Heart left ventricle (tissue), 16 donors: ENCODE data around the gene PCDHGA12. TPM values are rescaled to one million over a fixed set of nuclear protein-coding genes. Genes with fewer than 3 reads are reported as not detected.
"Not testable (repeated sequence)": the region's sequence is repeated elsewhere in the genome, so short reads cannot be mapped to it uniquely, and the experiment has no call there.

Experiments used
- ATAC-seq, 4 donors: fragments of 200-7000 bp; cut with Tn5 transposase; one replicate each; pipeline ENCODE4 v1.9.1; 2020 to 2022; ENCODE audit warnings: moderate library complexity in 4 of 4, mild to moderate bottlenecking in 3 of 4, moderate number of reproducible peaks in 1 of 4
- DNase-seq, 5 donors: peaks; one replicate each; pipeline ENCODE4 v3.0.0-alpha.2; 2020
- H3K27ac ChIP-seq, 12 donors: fragments of 200-600 bp; sonication (generic) in 4 of 12; one replicate each; pipeline versions ENCODE4 v1.5.0 to v1.8.0; 2016 to 2022; ENCODE audit warnings: mild to moderate bottlenecking in 2 of 12
- H3K27me3 ChIP-seq, 9 donors: fragments of 200-600 bp; sonication (generic) in 2 of 9; one replicate each; pipeline versions ENCODE4 v1.5.1 to v1.8.0; 2016 to 2022; ENCODE audit warnings: mild to moderate bottlenecking in 3 of 9
- H3K36me3 ChIP-seq, 9 donors: fragments of 200-600 bp; sonication (generic) in 2 of 9; one replicate each; pipeline versions ENCODE4 v1.5.0 to v1.8.0; 2018 to 2022; ENCODE audit warnings: mild to moderate bottlenecking in 2 of 9
- H3K4me1 ChIP-seq, 12 donors: fragments of 200-600 bp; sonication (generic) in 4 of 12; one replicate each; pipeline versions ENCODE4 v1.5.0 to v1.8.0; 2016 to 2022; ENCODE audit warnings: mild to moderate bottlenecking in 3 of 12
- H3K4me3 ChIP-seq, 12 donors: fragments of 200-600 bp; sonication (generic) in 4 of 12; one replicate each; pipeline versions ENCODE4 v1.5.0 to v1.8.0; 2017 to 2022; ENCODE audit warnings: mild to moderate bottlenecking in 9 of 12, moderate library complexity in 4 of 12
- H3K9me3 ChIP-seq, 12 donors: fragments of 200-600 bp; sonication (generic) in 4 of 12; one replicate each; pipeline versions ENCODE4 v1.5.0 to v1.8.0; 2016 to 2022; ENCODE audit warnings: mild to moderate bottlenecking in 1 of 12
- WGBS, 4 donors: extraction: QIAGEN DNeasy Blood & Tissue Kit in 2 of 4; methylation state at CpG; one replicate each; pipeline versions ENCODE4 v1.1.5 to v1.1.7; 2013 to 2018; 5-methylcytosine and 5-hydroxymethylcytosine counted together
- intact Hi-C, 10 donors: fragments of 100-400 bp; cut with DNase I; formaldehyde crosslinking; loops; one replicate each; pipeline versions ENCODE4 v1.11.1 to v1.14.2; 2022
- polyA plus RNA-seq, 2 donors: library from polyadenylated mRNA; stranded (reverse); fragments of 200-250 nt; gene quantifications; one replicate each; pipeline ENCODE4 v1.2.3, GENCODE V29; 2013
- total RNA-seq, 9 donors: library from RNA; depleted of rRNA in 2 of 9; stranded (reverse); fragments of >200 nt in 2 of 9; fragmentation: NEBNext Ultra II Directional in 3 of 9; extraction: Animal tissue kit (Norgen Biotek cat#: 25700) in 3 of 9; gene quantifications; one replicate each; pipeline versions ENCODE4 v1.1.0 to v1.2.4, GENCODE V29; 2016 to 2023
- TF ChIP-seq, protein P1 (sequence below), 12 donors: fragments of 200-600 bp; sonication (generic) in 4 of 12; IDR thresholded peaks; one replicate each; pipeline versions ENCODE4 v1.5.0 to v1.8.0; 2018 to 2022; ENCODE audit warnings: antibody characterized with exemption in 12 of 12, mild to moderate bottlenecking in 5 of 12
- donor health status: ischemic (EF 13 %, LVEDD 7.1; RV severe dilation, severe dysfunction).
- donor health status: healthy with polysubstance abuse.
- donor health status: DM: no; HTN: yes; CAD: no.
- donor health status: DM: no; HTN: no; CAD: no.
- donor health status: ischemic (EF 25% LVEDD 6.9; RV normal size, moderate dysfunction).
- donor health status: ischemic (EF 25% LVEDD 5.7; RV mildly dilated, moderate dysfunction).
- donor health status: healthy.
- donor health status: DM: yes; HTN: yes; CAD: no.
- donor health status: ischemic (EF 35%, LVEDD 5.7; RV mildly dilated, moderate dysfunction).
- donor health status: nonischemic (EF 11% LVEDD 7.7; RV severe dilation, severe dysfunction).
- donor health status: DM: yes; HTN: yes; CAD: no.
- donor health status: PGD.
- donor health status: ischemic (EF 29% LVEDD 5.4; RV normal size, mild dysfunction).
- donor health status: nonischemic (EF 23%, LVEDD 6.1; RV moderate dilation, normal function).

The PCDHGA12 gene
- total and polyA plus RNA-seq, 11 donors: 3.2 to 15.5 (median 6.5) TPM

GRCh38 chr5:141413540-141414069, 16.7 kb upstream of the PCDHGA12 start:
- TF ChIP-seq, protein P1, sequence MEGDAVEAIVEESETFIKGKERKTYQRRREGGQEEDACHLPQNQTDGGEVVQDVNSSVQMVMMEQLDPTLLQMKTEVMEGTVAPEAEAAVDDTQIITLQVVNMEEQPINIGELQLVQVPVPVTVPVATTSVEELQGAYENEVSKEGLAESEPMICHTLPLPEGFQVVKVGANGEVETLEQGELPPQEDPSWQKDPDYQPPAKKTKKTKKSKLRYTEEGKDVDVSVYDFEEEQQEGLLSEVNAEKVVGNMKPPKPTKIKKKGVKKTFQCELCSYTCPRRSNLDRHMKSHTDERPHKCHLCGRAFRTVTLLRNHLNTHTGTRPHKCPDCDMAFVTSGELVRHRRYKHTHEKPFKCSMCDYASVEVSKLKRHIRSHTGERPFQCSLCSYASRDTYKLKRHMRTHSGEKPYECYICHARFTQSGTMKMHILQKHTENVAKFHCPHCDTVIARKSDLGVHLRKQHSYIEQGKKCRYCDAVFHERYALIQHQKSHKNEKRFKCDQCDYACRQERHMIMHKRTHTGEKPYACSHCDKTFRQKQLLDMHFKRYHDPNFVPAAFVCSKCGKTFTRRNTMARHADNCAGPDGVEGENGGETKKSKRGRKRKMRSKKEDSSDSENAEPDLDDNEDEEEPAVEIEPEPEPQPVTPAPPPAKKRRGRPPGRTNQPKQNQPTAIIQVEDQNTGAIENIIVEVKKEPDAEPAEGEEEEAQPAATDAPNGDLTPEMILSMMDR (IDR thresholded peaks at IDR 0.05): no peak
- DNase-seq: no peak
- Histone ChIP-seq H3K4me1 (peaks cover 0 to 9% (median 4%) of the 10 kb centered on the region in 12 donors), H3K36me3 (peaks cover 0 to 32% (median 0%) of the 10 kb centered on the region in 9 donors), H3K27ac (no peak overlapping the region), H3K27me3 (peaks cover 0 to 77% (median 0%) of the 10 kb centered on the region in 9 donors), H3K9me3 (peaks cover 0 to 100% (median 55%) of the 10 kb centered on the region in 12 donors), H3K4me3 (peak overlapping the region in 10 of 12 donors; percentile 10 to 49 (median 36))
- intact Hi-C loops: loop anchor here in 7 of 10 donors (2.0 to 10.0 kb wide), 6 partner anchors 49 to 147 kb away; partner anchors contain the start of genes PCDHGA5 (in 3 of the 7) and PCDHGA1 (in 1 of the 7)
- ATAC-seq: peak in 2 of 4 donors; percentile 16 to 25
- WGBS, 4 donors: 28 to 42% (median 33%) methylated on average over 19 to 25 of the region's 25 CpGs

DNA sequence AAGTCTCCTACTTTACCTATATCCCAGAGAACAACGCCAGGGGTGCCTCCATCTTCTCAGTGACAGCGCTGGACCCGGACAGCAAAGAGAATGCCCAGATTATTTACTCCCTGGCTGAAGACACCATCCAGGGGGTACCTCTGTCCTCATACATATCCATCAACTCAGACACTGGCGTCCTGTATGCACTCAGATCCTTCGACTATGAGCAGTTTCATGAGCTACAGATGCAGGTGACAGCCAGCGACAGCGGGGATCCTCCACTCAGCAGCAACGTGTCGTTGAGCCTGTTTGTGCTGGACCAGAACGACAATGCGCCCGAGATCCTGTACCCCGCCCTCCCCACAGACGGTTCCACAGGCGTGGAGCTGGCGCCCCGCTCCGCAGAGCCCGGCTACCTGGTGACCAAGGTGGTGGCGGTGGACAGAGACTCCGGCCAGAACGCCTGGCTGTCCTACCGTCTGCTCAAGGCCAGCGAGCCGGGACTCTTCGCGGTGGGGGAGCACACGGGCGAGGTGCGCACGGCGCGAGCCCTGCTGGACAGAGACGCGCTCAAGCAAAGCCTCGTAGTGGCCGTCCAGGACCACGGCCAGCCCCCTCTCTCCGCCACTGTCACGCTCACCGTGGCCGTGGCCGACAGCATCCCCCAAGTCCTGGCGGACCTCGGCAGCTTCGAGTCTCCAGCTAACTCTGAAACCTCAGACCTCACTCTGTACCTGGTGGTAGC, 15.6 kb upstream of the PCDHGA12 start:
- 47 to 60% (median 49%) methylated on average over 7 to 46 of the region's 46 CpGs for WGBS, 4 donors
- not testable (repeated sequence) for H3K27ac ChIP-seq, DNase-seq, ATAC-seq, H3K4me3 ChIP-seq
- peaks cover 0 to 11% (median 4%) of the 10 kb centered on the region in 12 donors for H3K4me1 ChIP-seq
- peaks cover 0 to 100% (median 55%) of the 10 kb centered on the region in 12 donors for H3K9me3 ChIP-seq
- peaks cover 0 to 36% (median 0%) of the 10 kb centered on the region in 9 donors for H3K36me3 ChIP-seq
- intact Hi-C loops: loop anchor here in 9 of 10 donors (5.0 to 10.0 kb wide), 8 partner anchors 50 to 148 kb away; partner anchors contain the start of genes PCDHGA5 (in 3 of the 9) and PCDHGA1 (in 1 of the 9)
- H3K27me3 ChIP-seq: peaks cover 0 to 76% (median 0%) of the 10 kb centered on the region in 9 donors

GRCh38 chr5:141415275-141415618, 15.1 kb upstream of the PCDHGA12 start:
- 43 to 59% (median 48%) methylated on average over 13 to 24 of the region's 24 CpGs for WGBS, 4 donors
- Histone ChIP-seq H3K36me3 (peaks cover 0 to 39% (median 0%) of the 10 kb centered on the region in 9 donors), H3K4me1 (peaks cover 0 to 12% (median 4%) of the 10 kb centered on the region in 12 donors), H3K27me3 (peaks cover 0 to 76% (median 0%) of the 10 kb centered on the region in 9 donors), H3K9me3 (peaks cover 0 to 100% (median 53%) of the 10 kb centered on the region in 12 donors)
- not testable (repeated sequence) for H3K4me3 ChIP-seq, DNase-seq, H3K27ac ChIP-seq, ATAC-seq
- intact Hi-C loops: loop anchor here in 6 of 10 donors (5.0 to 10.0 kb wide), 6 partner anchors 50 to 147 kb away; partner anchors contain the start of gene PCDHGA5 (in 2 of the 6)

DNA sequence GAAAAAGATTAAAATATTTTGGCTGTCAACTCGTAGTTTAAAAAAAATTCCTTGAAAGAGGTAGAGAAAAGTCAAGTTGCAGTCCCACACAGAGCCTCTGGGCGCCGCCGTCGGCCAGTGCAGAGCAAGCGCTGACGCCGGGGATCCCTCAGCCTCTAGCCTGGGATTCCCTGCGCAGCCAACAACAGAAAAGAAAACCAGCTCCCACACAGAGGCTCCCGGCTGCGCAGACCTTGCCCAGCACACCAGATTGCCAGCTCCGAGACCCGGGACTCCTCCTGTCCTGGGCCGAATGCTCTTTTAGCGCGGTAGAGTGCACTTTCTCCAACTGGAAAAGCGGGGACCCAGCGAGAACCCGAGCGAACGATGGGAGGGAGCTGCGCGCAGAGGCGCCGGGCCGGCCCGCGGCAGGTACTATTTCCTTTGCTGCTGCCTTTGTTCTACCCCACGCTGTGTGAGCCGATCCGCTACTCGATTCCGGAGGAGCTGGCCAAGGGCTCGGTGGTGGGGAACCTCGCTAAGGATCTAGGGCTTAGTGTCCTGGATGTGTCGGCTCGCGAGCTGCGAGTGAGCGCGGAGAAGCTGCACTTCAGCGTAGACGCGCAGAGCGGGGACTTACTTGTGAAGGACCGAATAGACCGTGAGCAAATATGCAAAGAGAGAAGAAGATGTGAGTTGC, 12.7 kb upstream of the PCDHGA12 start, which contains the start of gene PCDHGB7:
Gene PCDHGB7 (plus strand): TSS at position 184 of the 679 bp plus-strand sequence. CDS start 183 bp downstream, at position 367.
- Histone ChIP-seq H3K27me3 (peaks cover 0 to 68% (median 0%) of the 10 kb centered on the region in 9 donors), H3K36me3 (peaks cover 0 to 41% (median 0%) of the 10 kb centered on the region in 9 donors), H3K9me3 (peaks cover 0 to 100% (median 57%) of the 10 kb centered on the region in 12 donors), H3K27ac (peak within 1 kb of the TSS; percentile 19 to 69 (median 50)), H3K4me3 (peak within 1 kb of the TSS; percentile 18 to 59 (median 51)), H3K4me1 (peaks cover 0 to 12% (median 2%) of the 10 kb centered on the region in 12 donors)
- WGBS, 4 donors: 9 to 23% (median 15%) methylated on average over 33 to 47 of the region's 47 CpGs
- TF ChIP-seq, protein P1 (IDR thresholded peaks at IDR 0.05): peak; percentile 56 to 80 (median 73)
- intact Hi-C loops: loop anchor here in 8 of 10 donors (1.0 to 10.0 kb wide), 10 partner anchors 53 to 145 kb away; partner anchors contain the start of gene PCDHGA5 (in 2 of the 8)
- DNase-seq: peak; percentile 71 to 88 (median 83)
- ATAC-seq: peak; percentile 89 to 95 (median 93)
